ENCODE data around the gene TNS4.

Gene TNS4

DNA sequence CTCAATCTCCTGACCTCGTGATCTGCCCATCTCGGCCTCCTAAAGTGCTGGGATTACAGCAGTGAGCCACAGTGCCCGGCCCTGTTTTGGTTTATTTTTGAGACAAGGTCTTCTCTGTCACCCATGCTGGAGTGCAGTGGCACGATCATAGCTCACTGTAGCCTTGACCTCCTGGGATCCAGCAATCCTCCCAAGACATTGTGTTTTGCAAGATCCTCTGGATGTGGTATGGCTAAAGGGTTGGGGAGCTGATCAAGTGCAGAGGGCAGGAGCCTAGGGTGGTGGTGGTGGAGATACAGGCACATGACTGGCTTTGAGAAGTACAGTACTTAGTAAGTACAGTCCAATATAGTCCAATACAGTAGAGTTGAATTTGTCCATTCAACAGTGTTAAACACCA lies 16.6 kb upstream of the TNS4 start:
- DNase-seq (ENCODE audit: low read depth), result no peak

DNA sequence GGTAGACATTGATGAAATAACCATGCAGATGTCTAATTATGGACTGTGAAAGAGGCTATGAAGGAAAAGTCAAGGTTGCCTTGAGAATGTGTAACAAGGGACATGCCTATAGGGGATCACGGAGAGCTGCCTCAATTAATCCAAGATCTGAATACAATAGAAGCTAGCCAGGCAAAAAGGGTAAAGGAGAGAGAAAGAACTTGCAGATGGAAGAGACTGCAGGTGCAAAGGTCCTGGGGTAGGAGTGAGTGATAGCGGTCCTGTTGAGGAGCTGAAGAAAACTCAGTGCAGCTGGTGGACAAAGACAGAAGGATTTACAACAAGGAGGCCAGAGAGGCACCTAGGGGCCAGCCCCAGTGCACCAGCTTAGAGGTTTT lies 15.9 kb upstream of the TNS4 start:
- no peak for DNase-seq (ENCODE audit: low read depth)

DNA sequence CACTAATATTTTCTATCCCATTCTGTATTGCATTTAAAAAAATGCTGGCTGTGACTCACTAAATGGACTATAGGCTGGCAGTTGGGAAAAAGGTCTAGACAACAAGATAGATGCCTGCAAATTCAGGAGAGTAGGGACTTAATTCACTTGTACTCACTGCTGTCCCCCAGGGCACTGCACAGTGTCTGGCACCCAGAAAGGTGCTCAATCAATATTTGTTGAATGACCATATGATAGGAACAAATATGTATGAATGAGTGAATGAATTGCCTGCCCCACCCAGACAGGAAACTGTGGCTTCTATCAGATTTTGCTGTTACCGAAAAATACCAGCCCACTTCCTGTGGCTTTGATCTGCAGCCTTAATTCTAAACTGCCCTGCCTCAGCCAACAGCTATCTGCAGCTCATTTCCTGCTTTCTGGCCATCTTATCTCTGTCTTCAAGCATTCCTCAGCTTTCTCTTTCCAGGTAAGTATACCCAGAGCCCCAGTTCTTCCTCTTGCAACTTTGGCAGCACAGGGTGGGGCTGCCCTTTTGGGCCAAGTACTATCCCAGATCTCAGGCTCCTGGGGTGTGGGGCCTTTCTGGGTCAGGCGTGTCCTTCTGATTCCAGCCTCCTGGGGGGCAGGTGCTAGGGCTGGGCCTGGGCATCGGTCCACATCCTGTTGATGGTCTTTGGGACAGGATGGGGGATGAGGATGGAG lies 15.3 kb upstream of the TNS4 start:
- DNase-seq (ENCODE audit: low read depth), result peak; percentile 80

DNA sequence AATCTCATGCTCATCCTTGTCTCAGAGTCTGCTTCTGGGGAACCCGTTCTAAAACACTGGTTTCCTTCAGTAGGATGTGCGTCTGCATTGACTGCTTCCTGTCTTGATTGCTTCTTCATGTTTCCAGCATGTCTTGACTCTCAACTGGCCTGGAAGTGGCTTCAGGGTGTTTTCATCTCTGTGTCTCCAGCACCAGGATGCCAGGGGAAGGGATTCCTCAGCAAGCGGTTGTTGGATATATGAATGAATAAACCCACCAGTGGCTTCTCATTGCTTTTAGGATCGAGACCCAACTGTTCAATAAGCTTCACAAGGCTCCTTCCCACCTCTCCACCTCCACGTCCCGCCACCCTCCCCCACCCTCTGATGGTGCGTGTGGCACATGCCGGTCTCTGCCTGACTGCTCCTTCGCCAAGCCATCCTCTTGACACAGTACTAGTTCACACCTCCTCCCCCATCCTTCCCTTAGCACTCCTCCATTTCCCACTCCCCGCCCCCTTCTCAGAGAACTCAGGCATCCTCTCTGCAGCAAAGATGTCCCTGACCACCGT lies 14.1 kb upstream of the TNS4 start:
- DNase-seq (ENCODE audit: low read depth), result no peak

DNA sequence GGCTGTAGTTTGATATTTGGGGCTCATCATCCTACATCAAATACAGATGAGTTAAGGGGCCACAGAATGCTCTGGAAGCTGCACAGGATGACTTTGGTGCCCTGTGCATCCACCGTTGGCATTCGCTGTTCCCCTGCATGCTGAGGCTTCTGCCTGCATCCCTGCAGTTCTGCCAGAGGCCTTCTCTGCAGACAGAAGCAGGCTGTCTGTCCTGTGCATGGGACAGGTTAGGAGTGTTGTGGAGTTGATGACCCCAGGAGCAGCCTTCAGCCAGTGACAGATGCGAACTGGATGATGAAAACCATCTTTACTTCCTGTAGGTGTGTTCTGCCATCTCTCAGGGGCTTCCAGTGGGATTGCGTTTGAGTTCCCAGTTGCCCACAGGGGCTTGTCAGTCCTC lies 13.6 kb upstream of the TNS4 start:
- DNase-seq (ENCODE audit: low read depth), result no peak

DNA sequence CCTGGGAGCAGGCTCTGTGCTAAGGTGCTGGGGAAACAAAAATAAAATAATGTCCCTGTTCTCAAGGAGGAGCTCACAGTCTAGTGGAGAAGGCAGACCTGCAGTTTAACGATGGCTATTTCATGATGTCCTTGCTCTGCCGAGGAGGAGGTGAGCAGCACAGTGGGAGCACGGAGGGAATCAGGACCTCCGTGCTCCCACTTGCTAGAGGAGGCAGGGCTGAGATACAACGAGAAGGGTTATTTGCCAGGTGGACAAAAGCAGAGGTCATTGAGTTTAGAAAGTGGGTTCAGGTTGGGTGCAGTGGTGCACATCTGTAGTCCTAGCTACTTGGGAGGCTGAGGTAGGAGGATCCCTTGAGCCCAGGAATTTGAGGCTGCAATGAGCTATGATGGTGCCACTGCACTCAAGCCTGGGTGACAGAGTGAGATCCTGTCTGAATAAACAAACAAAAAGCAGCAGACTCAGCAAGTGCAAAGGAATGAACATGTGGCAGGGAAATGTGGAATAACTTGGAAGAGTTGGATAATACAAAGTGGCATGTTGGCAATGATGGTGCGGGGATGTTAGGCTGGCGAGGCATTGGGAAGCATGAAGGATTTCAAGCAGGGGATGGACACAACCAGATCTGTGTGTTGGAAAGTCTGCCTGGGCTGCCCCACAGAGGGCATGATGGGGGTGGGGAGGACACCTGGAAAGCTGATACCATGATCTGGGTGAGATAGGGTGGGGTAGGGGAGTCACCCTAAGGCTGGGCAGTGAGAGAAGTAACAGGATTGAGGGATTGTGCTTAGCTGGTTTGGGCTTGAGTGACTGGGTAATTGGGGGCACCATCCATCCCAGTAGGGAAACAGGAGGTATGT lies 12.8 kb upstream of the TNS4 start:
- no peak for DNase-seq (ENCODE audit: low read depth)

DNA sequence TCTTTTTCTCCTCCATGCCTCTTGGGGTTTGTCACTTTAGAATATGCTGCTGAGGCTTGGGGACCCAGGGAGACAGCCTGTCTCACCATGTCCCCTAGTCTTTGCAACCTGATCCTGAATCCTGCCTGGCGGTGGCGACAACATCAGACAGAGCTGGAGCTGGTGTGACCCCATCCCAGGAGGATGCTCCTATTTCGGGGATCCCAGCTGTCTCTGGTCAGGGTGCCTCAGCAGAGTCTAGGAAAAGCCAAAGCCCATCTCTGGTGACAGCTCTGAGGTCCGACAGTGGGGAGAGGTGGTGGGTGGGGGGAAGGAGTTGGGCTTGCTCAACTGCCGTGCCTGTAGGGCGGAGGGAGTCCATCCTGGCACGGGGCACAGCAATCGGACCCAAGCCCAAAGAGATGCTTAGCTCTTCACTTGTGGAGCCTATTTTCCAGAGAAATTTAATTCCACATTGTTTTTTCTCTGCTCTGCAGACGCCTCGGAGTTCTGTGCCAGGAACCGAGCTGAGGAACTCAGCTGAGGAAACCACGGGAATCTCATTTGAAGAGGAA lies 10.3 kb upstream of the TNS4 start:
- no peak for DNase-seq (ENCODE audit: low read depth)

DNA sequence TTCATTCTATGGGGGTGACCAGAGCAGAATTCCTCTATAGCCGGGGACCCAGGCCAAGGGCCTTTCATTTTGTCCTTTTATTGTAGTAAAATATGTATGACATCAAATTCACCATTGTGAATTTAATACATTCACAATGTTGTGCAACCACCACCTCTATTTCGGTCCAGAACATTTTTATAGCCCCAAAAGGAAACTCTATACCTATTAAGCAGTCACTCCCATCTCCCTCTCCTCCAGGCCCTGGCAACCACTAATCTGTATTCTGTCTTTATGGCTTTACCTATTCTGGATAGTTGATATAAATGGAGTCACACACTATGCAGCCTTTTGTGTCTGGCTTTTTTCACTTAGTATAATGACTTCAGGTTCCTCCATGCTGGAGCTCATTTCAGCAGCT lies 9.7 kb upstream of the TNS4 start:
- no peak for DNase-seq (ENCODE audit: low read depth)

DNA sequence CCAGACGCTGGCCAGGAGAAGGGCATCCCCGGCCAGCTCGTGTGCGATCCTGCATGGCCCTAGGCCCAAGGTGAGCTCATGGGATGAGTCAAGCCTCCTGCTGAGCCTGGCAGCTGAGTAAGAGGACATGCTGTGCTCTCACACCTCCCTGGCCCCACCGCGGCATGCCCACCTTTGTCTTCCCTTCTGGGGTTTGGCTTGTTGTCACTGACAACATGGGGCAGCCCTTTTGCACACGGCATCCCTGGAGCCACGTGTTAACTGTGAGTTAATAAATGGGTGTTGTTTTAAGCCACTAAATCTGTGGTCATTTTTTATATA lies 8.9 kb upstream of the TNS4 start:
- peak; percentile 91 for DNase-seq (ENCODE audit: low read depth)

DNA sequence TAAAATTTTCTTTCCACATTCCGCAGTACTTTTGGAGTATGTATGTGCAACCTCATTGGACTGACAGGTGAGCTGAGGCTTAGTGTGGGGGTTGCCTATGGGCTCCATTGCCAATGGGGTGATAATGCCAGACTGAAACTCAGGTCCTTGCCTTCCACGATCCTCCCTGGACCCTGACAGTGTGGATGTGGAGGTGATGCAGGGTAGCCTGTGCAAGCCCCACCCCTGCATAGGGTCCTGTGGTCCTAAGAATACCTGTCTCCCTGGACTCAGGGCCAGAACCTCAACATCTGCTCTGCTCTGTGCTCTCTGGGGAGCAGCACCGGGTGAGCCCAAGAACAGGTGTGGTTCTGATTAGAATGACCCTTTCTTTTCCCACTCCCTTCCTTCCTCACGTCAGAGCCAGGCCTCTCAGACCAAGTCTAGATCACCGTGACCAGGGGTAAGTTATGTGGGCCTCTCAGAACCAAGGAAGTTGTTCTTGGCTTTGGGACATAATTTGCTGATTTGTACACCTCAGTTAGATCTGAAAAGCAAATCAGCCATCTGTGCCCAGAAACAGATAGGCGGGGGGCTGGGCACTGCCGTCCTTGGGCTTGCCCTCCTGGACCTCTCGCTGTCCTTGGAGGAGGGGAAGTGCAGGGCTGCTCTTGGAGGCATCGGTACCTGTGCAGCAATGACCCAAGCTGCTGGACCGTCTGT lies 8.4 kb upstream of the TNS4 start:
- DNase-seq (ENCODE audit: low read depth), result no peak

DNA sequence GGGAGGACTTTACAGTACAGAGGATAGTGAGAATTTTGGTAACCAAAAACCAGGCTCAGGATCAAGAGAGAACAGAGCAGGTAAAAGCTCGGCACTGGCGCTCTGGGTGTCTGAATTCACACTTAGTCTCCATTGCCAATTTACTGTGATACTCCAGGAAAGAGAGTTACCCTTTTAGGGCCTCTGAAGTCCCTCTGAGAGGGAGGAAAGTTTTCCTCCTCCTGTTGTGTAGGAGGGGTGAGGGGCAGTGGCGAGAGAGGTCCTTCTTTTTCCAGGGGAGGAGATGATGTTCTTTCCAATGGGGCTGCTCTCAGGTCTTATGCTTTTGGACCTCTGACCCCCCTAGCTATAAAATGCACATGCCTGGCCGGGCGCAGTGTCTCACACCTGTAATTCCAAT lies 5.4 kb upstream of the TNS4 start:
- DNase-seq (ENCODE audit: low read depth), result no peak

DNA sequence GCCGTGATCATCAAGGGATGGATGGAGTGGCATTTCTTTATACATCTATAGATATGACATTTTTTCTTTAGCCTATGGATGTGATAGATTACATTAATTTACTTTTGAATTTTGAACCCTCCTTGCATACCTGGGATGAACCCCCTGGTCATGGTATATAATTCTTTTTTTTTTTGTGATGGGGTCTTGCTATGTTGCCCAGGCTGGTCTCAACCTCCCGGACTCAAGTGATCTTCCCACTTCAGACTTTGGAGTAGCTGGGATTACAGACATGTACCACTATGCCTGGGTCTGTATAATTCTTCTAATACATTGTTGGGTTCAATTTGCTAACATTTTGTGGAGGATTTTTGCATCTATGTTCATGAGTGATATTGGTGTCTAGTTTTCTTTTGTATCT lies 1.7 kb upstream of the TNS4 start:
- no peak for DNase-seq (ENCODE audit: low read depth)

DNA sequence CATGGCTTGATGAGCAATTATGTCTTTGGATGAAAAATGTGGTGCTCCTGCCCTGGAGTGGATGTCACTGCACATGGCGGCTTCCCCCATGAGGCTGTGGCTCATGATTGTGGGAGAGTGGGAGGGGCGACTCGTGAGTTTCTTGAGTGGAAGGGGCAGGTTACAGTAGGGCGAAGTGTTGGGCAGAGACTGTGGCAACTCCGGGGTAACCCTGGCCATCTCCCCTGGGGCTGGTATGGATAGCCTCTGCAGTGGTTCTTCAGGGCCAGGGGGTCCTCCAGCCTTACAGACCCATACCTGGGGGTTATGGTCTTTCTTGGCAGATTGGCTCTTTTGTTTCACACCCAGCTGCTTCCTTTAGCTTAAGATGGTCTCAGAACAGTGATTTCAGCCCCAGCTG lies 1.3 kb upstream of the TNS4 start:
- DNase-seq (ENCODE audit: low read depth), result no peak

DNA sequence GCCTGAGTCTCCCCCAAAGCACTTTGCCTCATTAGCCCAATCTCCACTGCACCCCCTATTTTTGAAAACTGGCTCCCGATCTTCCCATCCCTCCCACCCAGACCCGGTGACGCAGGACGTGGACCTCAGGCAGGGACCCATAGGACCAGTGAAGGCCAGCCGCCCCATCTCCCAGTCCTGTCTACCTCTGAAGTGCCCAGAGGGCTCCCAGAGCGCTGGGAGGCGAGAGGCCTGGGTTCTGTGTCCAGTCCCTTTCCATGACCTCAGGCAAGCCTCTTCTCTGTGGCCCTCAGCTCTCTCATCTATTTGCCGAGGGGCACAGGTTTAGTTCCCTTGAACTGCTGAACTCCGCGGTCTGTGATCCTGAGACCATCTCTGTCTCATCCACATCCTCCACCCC lies 714 bp downstream of the TNS4 start:
- DNase-seq (ENCODE audit: low read depth), result no peak

DNA sequence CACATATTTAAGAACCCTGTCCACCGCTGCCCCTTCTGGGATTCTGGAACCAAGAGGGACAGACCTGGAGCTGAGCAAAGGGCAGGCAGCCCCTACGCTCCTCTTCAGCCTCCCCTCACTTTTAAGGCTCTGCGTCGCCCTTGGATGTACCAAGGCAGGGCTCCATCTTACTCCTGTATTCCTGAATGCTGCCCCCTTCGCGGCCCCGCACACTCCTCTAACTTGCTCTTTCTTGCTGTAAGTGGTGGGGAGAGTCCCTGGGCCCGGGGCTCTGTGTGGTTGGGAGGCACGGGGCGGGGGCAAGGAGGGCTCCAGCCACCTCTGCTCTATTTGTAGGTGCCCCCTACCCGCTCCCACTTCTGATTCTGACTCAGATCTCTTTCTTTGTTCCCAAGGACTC lies 1.2 kb downstream of the TNS4 start:
- DNase-seq (ENCODE audit: low read depth), result no peak

DNA sequence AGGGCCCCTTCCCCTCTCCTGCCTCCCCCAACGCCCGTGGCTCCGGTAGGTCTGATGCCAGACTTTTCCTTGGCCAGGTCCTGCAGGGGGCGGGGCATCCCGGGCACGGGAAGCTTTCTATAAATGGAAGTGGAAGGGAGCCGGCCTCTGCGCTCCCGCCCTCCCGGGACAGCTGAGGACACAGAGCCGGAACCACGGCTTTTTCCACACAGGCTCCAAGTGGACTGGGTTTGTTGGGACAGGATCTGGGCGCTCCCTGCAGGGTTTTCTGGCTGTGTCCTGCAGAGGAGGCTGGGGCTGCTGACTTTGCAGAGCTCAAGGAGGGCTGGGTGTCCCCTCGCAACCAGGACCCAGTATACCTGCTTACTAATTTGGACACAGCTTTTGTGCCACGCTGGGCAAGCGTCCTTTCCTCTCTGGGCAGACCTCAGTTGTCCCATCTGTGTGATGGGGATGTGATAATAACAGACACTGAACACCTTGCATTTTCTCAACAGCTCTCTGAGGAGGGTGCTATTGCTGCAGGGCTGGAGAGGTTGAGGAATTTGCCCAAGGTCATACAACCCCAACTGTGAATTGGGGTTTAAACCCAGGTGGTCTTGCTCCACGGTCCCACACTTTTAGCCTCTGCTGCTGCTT lies 1.8 kb downstream of the TNS4 start:
- peak; percentile 68 for DNase-seq (ENCODE audit: low read depth)

DNA sequence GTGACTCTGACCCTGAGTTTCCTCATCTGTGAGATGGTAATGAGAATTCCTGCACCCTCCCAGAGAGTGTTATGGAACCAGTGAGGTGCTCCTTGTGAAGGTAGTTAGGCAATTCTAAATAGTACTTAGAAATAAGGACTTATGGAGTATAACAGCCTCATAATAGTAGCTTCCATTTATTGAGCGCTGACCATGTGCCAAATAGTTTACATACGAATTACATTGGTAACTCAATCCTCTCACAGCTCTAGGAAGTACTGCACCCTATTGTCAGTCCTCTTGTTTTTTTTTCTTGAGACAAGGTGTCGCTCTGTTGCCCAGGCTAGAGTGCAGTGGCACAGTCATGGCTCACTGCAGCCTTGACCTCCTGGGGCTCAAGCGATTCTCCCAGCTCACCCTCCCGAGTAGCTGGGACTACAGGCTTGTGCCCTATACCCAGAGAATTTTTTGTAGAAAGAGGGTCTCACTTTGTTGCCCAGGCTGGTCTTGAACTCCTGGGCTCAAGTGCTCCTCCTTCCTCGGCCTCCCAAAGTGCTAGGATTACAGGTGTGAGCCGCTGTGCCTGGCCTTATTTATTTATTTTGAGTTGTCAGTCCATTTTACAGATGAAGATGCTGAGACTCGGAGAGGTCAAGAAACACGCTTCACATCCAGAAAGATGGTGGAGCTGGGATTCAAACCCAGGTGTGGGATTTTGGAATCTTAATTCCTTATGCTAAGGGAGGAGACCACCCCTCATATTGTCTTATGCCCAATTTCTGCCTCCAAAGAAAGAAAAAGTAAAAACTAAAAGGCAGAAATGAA lies 2.9 kb downstream of the TNS4 start:
- DNase-seq (ENCODE audit: low read depth), result no peak

DNA sequence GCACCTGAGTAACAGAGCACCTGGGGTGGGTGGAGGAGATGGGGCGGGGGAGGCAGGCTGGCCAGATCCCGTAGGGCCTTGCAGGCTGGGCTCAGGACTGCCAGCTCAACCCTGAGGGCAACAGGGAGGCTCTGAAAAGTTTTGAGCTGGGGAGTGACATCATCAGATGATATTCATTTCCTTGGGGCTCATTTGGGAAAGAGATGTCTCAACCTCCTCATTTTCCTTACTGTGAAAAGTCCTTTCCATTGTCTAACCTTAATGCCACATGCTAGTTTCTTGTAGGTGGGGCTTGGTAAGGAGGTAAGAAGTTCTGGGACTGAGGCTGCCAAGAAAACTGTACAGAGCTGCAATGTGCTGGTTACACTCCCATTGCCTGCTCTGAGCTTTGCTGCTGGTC lies 3.7 kb downstream of the TNS4 start:
- DNase-seq (ENCODE audit: low read depth), result peak; percentile 75

DNA sequence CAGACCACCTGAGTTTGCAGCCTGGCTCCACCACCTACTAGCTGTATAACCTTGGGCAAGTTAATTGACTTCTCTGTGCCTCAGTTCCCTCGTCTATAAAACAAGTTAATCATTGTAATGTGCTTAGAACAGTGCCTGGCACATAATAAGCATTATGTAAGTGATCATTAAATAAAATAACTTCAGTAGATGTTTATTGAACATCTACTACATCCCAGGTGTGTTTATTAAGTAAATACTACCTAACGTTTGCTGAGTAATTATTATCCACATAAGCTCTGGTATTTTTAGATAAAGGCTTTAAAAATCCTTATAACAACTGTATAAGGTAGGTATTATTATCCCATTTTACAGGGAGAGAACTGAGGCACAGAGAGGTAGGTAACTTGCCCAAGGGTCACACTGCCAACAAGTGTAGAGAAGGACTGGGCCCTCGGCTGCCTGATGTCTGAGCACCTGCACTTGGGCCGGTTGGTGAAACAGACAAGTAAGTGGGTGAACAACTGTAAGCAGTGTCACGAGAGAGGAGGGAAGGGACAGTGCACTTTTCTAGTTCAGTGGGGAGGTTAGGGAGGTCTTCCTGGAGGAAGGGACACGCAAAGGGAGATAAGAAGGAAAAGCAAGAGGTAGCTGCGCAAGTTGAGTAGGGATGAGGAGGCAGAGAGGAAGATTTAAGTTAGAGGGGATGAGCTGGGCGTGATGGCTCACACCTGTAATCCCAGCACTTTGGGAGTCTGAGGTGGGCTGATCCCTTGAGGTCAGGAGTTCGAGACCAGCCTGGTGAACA lies 4.6 kb downstream of the TNS4 start:
- DNase-seq (ENCODE audit: low read depth), result no peak

DNA sequence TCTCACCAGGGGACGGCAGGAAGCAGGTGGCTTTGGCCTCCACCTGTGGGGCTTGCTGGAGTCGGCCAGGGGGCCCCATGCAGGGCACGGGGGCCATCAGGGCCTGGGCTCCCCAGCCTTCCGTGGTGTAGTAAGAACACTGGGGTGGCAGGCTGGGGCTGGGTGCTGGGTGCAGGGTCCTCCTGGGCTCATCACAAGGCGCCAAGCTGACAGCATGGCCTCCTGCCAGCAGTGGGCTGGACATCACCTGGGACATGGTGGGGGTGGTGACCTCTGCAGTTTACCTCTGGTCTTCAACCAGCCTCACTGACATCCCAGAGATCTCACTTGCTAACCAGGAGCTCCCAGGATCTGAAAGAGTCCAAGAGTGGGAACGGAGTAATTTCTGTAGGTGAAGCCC lies 5.3 kb downstream of the TNS4 start:
- no peak for DNase-seq (ENCODE audit: low read depth)

DNA sequence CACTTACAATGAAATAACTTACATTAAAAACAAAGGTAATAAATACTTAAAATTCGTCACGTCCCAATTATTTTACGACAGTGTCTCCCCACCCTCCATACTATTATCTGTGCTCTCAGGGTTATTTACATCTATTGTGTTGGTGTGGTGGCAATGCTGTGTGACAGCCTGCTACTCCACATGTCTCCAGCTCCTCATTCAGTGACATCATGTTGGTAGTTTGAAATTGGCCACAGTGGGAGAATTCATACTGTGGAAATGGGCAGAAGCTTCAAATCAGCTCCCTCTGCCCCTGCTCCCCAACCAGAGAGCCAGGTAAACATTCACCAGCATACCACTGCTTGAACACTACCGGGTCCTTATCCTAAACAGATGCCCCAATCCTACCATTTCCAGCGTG lies 6.3 kb downstream of the TNS4 start:
- DNase-seq (ENCODE audit: low read depth), result no peak

Data from ELR (cell line).